ENCODE results near the gene NCKAP1. TPM values are rescaled to one million over a fixed set of nuclear protein-coding genes. Genes with fewer than 3 reads are reported as not detected.

The NCKAP1 gene, protein sequence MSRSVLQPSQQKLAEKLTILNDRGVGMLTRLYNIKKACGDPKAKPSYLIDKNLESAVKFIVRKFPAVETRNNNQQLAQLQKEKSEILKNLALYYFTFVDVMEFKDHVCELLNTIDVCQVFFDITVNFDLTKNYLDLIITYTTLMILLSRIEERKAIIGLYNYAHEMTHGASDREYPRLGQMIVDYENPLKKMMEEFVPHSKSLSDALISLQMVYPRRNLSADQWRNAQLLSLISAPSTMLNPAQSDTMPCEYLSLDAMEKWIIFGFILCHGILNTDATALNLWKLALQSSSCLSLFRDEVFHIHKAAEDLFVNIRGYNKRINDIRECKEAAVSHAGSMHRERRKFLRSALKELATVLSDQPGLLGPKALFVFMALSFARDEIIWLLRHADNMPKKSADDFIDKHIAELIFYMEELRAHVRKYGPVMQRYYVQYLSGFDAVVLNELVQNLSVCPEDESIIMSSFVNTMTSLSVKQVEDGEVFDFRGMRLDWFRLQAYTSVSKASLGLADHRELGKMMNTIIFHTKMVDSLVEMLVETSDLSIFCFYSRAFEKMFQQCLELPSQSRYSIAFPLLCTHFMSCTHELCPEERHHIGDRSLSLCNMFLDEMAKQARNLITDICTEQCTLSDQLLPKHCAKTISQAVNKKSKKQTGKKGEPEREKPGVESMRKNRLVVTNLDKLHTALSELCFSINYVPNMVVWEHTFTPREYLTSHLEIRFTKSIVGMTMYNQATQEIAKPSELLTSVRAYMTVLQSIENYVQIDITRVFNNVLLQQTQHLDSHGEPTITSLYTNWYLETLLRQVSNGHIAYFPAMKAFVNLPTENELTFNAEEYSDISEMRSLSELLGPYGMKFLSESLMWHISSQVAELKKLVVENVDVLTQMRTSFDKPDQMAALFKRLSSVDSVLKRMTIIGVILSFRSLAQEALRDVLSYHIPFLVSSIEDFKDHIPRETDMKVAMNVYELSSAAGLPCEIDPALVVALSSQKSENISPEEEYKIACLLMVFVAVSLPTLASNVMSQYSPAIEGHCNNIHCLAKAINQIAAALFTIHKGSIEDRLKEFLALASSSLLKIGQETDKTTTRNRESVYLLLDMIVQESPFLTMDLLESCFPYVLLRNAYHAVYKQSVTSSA
- 93.6 and 129 TPM in 2 replicates for total RNA-seq

DNA sequence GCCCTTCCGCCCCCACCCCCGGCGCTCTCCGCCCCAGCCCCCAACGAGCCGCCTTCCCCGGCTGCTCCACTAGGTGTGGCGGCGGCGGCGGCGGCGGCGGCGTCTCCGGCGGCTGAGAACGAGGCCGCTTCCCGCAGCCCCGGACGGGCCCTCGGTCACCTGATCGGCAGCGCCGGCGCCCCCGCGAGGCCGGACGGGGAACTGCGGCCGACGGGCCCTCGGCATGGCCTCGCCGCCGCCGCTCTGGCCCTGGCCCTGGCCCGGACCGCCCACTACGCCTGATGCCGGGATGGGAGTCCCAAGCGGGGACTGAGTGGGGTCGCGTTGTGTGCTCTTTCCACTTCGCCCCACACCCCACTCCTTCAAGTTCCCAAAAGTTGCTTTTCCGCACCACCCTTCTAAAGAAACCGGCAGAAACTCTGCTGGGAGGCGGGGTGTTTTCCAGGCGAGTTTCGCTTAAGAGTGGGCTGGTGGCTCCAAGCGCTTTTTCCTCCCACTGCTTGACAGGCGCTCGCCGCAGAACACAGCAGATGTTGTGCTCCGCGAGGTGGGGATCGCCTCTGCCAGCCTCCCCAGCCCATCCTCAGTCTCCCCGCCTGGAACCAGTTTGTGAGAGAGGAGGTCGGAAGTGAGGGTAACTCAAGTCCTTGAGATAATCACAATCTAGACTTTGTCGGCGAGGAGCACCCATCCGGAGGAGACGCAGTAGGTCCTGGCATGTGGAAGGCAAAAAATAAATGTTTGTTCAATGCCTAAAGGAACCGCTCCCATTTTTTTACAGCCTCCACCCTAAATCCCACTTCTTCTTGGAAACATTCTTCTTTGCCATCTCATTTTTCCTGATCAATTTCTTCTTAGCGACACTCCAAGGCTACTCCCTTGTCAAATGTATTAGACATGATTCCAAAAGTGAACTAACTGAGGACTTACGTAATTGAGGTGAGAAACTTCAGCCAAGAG is at the start of gene NCKAP1:
Gene NCKAP1 (minus strand): TSS at position 117 of the 960 bp plus-strand sequence. CDS start 358 bp downstream, outside the sequence.

DNA sequence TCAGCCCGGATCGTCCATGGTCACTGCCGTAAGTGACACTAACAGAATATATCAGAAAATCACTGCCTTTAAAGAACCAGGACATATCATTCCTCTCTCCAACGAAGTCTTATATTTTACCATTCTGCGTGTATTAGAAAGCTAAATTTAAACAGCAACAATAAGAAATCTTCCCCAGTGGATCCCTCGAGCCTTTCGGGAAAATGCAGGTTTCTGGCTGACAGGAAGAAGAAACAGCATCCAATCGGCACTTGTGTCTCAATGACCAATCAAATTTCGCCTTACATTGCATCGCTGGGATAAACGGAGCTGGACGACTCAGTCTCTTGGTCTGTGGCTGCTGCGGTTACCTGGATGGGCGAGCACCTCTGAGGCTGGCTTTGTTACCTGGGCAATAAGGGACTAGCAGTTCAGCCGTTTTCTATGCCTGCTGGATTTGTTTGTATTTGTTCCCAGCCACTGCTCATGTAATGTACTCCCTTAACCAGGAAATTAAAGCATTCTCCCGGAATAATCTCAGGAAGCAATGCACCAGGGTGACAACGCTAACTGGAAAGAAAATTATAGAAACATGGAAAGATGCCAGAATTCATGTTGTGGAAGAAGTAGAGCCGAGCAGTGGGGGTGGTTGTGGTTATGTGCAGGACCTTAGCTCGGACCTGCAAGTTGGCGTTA is 40.3 kb upstream of the NCKAP1 start, which contains the start of gene DUSP19:
Gene DUSP19 (plus strand): TSS at position 284 of the 675 bp plus-strand sequence. CDS start 187 bp downstream, at position 471.

DNA sequence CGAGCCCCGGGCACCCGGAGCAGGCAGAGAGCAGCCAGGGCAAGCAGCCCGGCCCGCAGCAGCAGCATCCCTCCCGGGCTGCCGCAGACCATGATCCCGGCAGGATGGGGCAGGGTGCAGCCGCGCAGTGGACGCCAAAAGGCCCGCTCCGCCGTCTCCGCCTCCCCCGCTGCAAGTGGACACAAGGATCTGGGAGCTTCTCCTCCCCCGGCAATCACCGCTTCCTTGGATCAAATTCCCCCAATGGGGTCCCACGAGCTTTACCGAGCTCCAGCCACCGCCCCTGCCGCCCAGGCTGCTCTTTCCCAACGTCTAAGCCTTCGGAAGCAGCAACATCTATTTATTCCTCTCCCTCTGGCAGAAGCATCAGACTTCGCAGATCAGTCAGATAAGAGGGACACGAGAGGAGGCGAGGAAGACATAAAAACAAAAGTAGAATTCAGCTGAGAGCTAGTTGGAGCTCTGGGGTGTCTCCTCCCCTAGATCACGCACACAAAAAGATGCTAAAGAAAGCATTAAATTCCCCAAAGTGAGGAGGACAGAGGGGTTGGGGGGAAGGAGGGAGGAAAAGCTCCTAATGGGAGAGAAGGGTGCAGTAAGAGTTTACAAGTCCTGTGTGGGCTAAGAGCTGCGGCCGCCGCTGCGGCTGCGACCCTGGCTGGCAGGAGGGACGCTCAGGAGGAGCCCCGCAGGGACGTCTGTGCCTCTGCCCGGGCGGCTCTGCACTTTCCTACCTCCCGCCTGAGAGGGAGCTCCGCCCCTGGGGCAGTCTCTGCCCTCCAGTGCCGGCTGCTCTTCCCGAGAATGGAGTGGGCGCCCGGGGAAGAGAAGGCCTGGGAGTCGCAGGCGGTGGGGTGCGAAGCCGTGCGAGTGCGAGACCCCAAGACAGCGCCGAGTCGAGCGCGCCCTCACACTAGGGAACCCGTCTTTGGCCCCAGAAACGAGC is 171.5 kb downstream of the NCKAP1 start, which contains the start of gene FRZB:
Gene FRZB (minus strand): TSS at position 177 of the 946 bp plus-strand sequence. CDS start 85 bp downstream, at position 92.

Other genes starting within 250 kb of the NCKAP1 start
- 0.09 TPM in 1 of 2 replicates, not detected in the other for gene FRZB, start 171.8 kb downstream of the NCKAP1 start, total RNA-seq
- 3.4 and 3.8 TPM in 2 replicates for gene DUSP19, start 40.3 kb upstream of the NCKAP1 start, total RNA-seq
- 5.7 TPM in 2 replicates for gene NUP35, start 86.0 kb upstream of the NCKAP1 start, total RNA-seq